ENCODE data around the gene DNAJC1.

The DNAJC1 gene

GRCh38 chr10:21759232-21759631 is 244.3 kb downstream of the DNAJC1 start:
- DNase-seq (ENCODE audit: low read depth in 2 of 2): no peak

GRCh38 chr10:21758696-21759095 is 244.8 kb downstream of the DNAJC1 start:
- no peak for DNase-seq (ENCODE audit: low read depth in 2 of 2)

GRCh38 chr10:21758239-21758638 is 245.3 kb downstream of the DNAJC1 start:
- DNase-seq (ENCODE audit: low read depth in 2 of 2): no peak

- no peak for DNase-seq (ENCODE audit: low read depth in 2 of 2)
These were observed 246.2 kb downstream of the DNAJC1 start for GRCh38 chr10:21757185-21757901.

GRCh38 chr10:21756707-21757106 is 246.8 kb downstream of the DNAJC1 start:
- DNase-seq (ENCODE audit: low read depth in 2 of 2): no peak

- DNase-seq (ENCODE audit: low read depth in 2 of 2): no peak
These were observed 249.0 kb downstream of the DNAJC1 start for GRCh38 chr10:21754410-21755011.

GRCh38 chr10:21753497-21754270 is 249.8 kb downstream of the DNAJC1 start:
- DNase-seq (ENCODE audit: low read depth in 2 of 2): no peak

- no peak for DNase-seq (ENCODE audit: low read depth in 2 of 2)
These were observed 251.9 kb downstream of the DNAJC1 start for GRCh38 chr10:21751341-21752310.

GRCh38 chr10:21750424-21750823 is 253.1 kb downstream of the DNAJC1 start:
- DNase-seq (ENCODE audit: low read depth in 2 of 2): no peak

- DNase-seq (ENCODE audit: low read depth in 2 of 2): no peak
These were observed 253.7 kb downstream of the DNAJC1 start for GRCh38 chr10:21749788-21750187.

- no peak for DNase-seq (ENCODE audit: low read depth in 2 of 2)
These were observed 255.7 kb downstream of the DNAJC1 start for GRCh38 chr10:21747809-21748208.

GRCh38 chr10:21746118-21746517 is 257.4 kb downstream of the DNAJC1 start:
- peak in 1 of 2 donors; percentile 3 for DNase-seq (ENCODE audit: low read depth in 2 of 2)

- DNase-seq (ENCODE audit: low read depth in 2 of 2): no peak
These were observed 259.3 kb downstream of the DNAJC1 start for GRCh38 chr10:21744223-21744622.

- no peak for DNase-seq (ENCODE audit: low read depth in 2 of 2)
These were observed 260.7 kb downstream of the DNAJC1 start for GRCh38 chr10:21742740-21743412.

GRCh38 chr10:21740989-21741388 is 262.5 kb downstream of the DNAJC1 start:
- DNase-seq (ENCODE audit: low read depth in 2 of 2): no peak

GRCh38 chr10:21737106-21737505 is 266.4 kb downstream of the DNAJC1 start:
- DNase-seq (ENCODE audit: low read depth in 2 of 2): no peak

- DNase-seq (ENCODE audit: low read depth in 2 of 2): no peak
These were observed 269.8 kb downstream of the DNAJC1 start for GRCh38 chr10:21733710-21734109.

GRCh38 chr10:21732067-21732772 is 271.3 kb downstream of the DNAJC1 start:
- peak; percentile 12 to 32 for DNase-seq (ENCODE audit: low read depth in 2 of 2)

GRCh38 chr10:21728618-21729017 is 274.9 kb downstream of the DNAJC1 start:
- no peak for DNase-seq (ENCODE audit: low read depth in 2 of 2)

- DNase-seq (ENCODE audit: low read depth in 2 of 2): no peak
These were observed 275.9 kb downstream of the DNAJC1 start for GRCh38 chr10:21727452-21728168.
